Heart right ventricle (tissue), 16 donors: ENCODE results near the gene PTPN9. TPM values are rescaled to one million over a fixed set of nuclear protein-coding genes. Genes with fewer than 3 reads are reported as not detected.
A peak's percentile ranks its signal among the peaks of the same experiment; 100 is the strongest.
"Not testable (repeated sequence)": the region's sequence is repeated elsewhere in the genome, so short reads cannot be mapped to it uniquely, and the experiment has no call there.

Experiments
- ATAC-seq, 8 donors: fragments of 200-7000 bp; cut with Tn5 transposase; one replicate each; pipeline ENCODE4 v1.9.1; 2020; ENCODE audit warnings: mild to moderate bottlenecking in 8 of 8, moderate library complexity in 8 of 8, moderate number of reproducible peaks in 1 of 8
- DNase-seq, 2 donors: peaks; one replicate each; pipeline ENCODE4 v3.0.0-alpha.2; 2020
- H3K27ac ChIP-seq, 10 donors: fragments of 200-600 bp; sonication (generic) in 2 of 10; one replicate each; pipeline versions ENCODE4 v1.5.0 to v1.8.0; 2020 to 2022; ENCODE audit warnings: mild to moderate bottlenecking in 3 of 10
- H3K27me3 ChIP-seq, 7 donors: fragments of 200-600 bp; one replicate each; pipeline ENCODE4 v1.8.0; 2021 to 2022; ENCODE audit warnings: mild to moderate bottlenecking in 2 of 7
- H3K36me3 ChIP-seq, 9 donors: fragments of 200-600 bp; sonication (generic) in 1 of 9; one replicate each; pipeline versions ENCODE4 v1.5.0 to v1.8.0; 2020 to 2022; ENCODE audit warnings: mild to moderate bottlenecking in 2 of 9
- H3K4me1 ChIP-seq, 9 donors: fragments of 200-600 bp; sonication (generic) in 1 of 9; one replicate each; pipeline versions ENCODE4 v1.5.0 to v1.8.0; 2020 to 2022; ENCODE audit warnings: mild to moderate bottlenecking in 4 of 9
- H3K4me3 ChIP-seq, 10 donors: fragments of 200-600 bp; sonication (generic) in 2 of 10; one replicate each; pipeline versions ENCODE4 v1.5.0 to v1.8.0; 2020 to 2022; ENCODE audit warnings: mild to moderate bottlenecking in 7 of 10, moderate library complexity in 2 of 10
- H3K9me3 ChIP-seq, 11 donors: fragments of 200-600 bp in 10 of 11; sonication (generic) in 2 of 11; one replicate each; pipeline versions ENCODE4 v1.5.0 to v1.8.0; 2013 to 2022; ENCODE audit warnings: mild to moderate bottlenecking in 2 of 11, control low read depth in 1 of 11, moderate library complexity in 1 of 11
- WGBS, 2 donors: extraction: QIAGEN DNeasy Blood & Tissue Kit; methylation state at CpG; one replicate each; pipeline ENCODE4 v1.1.7; 2013; ENCODE audit warnings: inconsistent platforms in 1 of 2; 5-methylcytosine and 5-hydroxymethylcytosine counted together
- intact Hi-C, 10 donors: fragments of 100-400 bp; cut with DNase I; formaldehyde crosslinking; loops; one replicate each; pipeline versions ENCODE4 v1.11.1 to v1.14.2; 2022
- polyA plus RNA-seq, 2 donors: library from polyadenylated mRNA; stranded (reverse); fragments of 200-250 nt; gene quantifications; one replicate each; pipeline ENCODE4 v1.2.3, GENCODE V29; 2013
- total RNA-seq, 10 donors: library from RNA; stranded (reverse); fragmentation: NEBNext Ultra II Directional in 3 of 10; extraction: Animal tissue kit (Norgen Biotek cat#: 25700) in 3 of 10; gene quantifications; one replicate each; pipeline versions ENCODE4 v1.2.1 to v1.2.4, GENCODE V29; 2021 to 2023
- TF ChIP-seq, protein P1 (sequence below), 9 donors: fragments of 200-600 bp; sonication (generic) in 2 of 9; IDR thresholded peaks; one replicate each; pipeline versions ENCODE4 v1.5.0 to v1.8.0; 2021 to 2022; ENCODE audit warnings: antibody characterized with exemption in 9 of 9, mild to moderate bottlenecking in 5 of 9, moderate library complexity in 1 of 9
- donor health status: Arrhythmogenic right ventricular cardiomyopathy.
- donor health status: ischemic (EF 13 %, LVEDD 7.1; RV severe dilation, severe dysfunction).
- donor health status: healthy with polysubstance abuse.
- donor health status: DM: no; HTN: yes; CAD: no.
- donor health status: DM: no; HTN: no; CAD: no.
- donor health status: ischemic (EF 25% LVEDD 6.9; RV normal size, moderate dysfunction).
- donor health status: ischemic (EF 25% LVEDD 5.7; RV mildly dilated, moderate dysfunction).
- donor health status: healthy.
- donor health status: DM: yes; HTN: yes; CAD: no.
- donor health status: Ischemic cardiomyopathy.
- donor health status: ischemic (EF 35%, LVEDD 5.7; RV mildly dilated, moderate dysfunction).
- donor health status: nonischemic (EF 11% LVEDD 7.7; RV severe dilation, severe dysfunction).
- donor health status: DM: yes; HTN: yes; CAD: no.
- donor health status: PGD.
- donor health status: ischemic (EF 29% LVEDD 5.4; RV normal size, mild dysfunction).
- donor health status: nonischemic (EF 23%, LVEDD 6.1; RV moderate dilation, normal function).

PTPN9 gene
- total and polyA plus RNA-seq, 12 donors, result 2.0 to 11.0 (median 8.0) TPM

DNA sequence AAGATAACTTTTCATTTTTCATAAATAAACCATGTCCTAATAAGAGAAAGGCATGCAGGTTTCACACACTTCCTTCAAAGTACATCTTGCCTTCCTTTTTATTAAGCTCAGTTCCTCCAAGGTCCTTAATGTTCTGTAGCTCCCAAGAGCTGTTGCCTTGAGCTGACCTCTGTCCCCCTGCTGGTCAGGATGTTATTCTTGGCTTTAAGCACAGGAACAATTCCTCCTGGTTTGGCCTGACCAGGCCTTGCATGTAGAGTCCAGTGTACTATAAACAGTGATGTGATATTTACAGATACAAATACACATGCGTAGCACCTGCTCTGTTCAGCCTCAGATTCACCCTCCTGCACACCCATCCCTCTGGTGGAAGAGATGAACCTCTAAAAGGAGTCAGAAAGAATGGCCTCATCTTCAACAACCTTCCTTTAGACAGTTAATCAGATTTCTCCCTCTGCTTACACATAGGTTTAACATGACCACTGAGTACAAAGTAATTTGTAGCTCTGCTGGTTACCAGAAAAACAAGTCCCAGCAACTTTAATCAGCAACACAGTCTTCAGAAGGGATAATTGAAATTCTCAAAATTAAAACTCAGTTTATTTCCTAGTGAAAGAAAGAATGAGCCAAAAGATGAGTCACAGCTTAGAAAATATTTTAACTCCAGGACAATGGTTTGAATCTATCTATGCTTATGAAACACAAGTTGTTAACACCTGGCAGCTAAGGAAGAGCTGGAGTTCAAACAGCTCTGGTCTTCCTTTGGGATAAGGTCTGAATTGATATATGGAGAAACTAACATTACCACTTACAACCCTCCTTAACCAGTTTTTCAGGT, 46.5 kb downstream of the PTPN9 start:
- Histone ChIP-seq H3K36me3 (no peaks in the 10 kb centered on the region), H3K27ac (peak overlapping the region in 9 of 10 donors; percentile 62 to 83 (median 74)), H3K27me3 (no peaks in the 10 kb centered on the region), H3K4me3 (no peak overlapping the region), H3K4me1 (peaks cover 5 to 54% (median 33%) of the 10 kb centered on the region in 9 donors), H3K9me3 (no peaks in the 10 kb centered on the region)
- intact Hi-C loops, result loop anchor here in 5 of 10 donors (2.0 to 5.0 kb wide), 2 partner anchors 44 to 45 kb away; partner anchors contain the start of gene PTPN9 (in 3 of the 5)
- 11 to 15% methylated on average over 1 of the region's 1 CpG for WGBS, 2 donors
- TF ChIP-seq, protein P1, sequence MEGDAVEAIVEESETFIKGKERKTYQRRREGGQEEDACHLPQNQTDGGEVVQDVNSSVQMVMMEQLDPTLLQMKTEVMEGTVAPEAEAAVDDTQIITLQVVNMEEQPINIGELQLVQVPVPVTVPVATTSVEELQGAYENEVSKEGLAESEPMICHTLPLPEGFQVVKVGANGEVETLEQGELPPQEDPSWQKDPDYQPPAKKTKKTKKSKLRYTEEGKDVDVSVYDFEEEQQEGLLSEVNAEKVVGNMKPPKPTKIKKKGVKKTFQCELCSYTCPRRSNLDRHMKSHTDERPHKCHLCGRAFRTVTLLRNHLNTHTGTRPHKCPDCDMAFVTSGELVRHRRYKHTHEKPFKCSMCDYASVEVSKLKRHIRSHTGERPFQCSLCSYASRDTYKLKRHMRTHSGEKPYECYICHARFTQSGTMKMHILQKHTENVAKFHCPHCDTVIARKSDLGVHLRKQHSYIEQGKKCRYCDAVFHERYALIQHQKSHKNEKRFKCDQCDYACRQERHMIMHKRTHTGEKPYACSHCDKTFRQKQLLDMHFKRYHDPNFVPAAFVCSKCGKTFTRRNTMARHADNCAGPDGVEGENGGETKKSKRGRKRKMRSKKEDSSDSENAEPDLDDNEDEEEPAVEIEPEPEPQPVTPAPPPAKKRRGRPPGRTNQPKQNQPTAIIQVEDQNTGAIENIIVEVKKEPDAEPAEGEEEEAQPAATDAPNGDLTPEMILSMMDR (IDR thresholded peaks at IDR 0.05), result peak; percentile 22 to 71 (median 56)
- DNase-seq (peak; percentile 33 to 85), ATAC-seq (peak; percentile 85 to 98 (median 95))

- Histone ChIP-seq H3K36me3 (peaks cover 0 to 13% (median 7%) of the 10 kb centered on the region in 9 donors), H3K27me3 (no peaks in the 10 kb centered on the region), H3K4me3 (peak overlapping the region in 2 of 10 donors; percentile 0 to 2), H3K27ac (peak overlapping the region in 9 of 10 donors; percentile 62 to 83 (median 74)), H3K9me3 (no peaks in the 10 kb centered on the region), H3K4me1 (peaks cover 5 to 54% (median 33%) of the 10 kb centered on the region in 9 donors)
- peak; percentile 65 to 69 for DNase-seq
- peak in 7 of 8 donors; percentile 27 to 66 (median 37) for ATAC-seq
- intact Hi-C loops, result loop anchor here in 3 of 10 donors (5.0 kb wide), 1 partner anchor 46 kb away; the partner anchor contains the start of gene PTPN9 (in 3 of the 3)
- TF ChIP-seq, protein P1 (IDR thresholded peaks at IDR 0.05), result no peak
- 29% methylated on average over 3 of the region's 3 CpGs for WGBS, 2 donors
Observed at GRCh38 chr15:75531041-75531450, 48.1 kb downstream of the PTPN9 start.

DNA sequence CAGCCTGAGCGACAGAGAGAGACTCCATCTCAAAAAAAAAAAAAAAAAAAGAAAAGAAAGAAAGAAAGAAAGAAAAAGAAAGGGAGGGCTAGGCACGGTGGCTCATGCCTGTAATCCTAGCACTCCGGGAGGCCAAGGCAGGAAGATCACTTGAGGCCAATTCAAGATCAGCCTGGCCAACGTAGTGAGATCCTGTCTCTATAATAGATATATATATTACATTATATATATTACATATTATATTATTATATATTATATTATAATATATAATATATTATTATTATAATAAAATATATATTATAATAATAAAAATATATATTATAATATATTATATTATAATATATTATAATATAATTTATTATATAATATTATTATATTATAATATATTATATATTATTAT, 48.9 kb downstream of the PTPN9 start:
- no peaks in the 10 kb centered on the region for H3K27me3 ChIP-seq
- DNase-seq (no peak), ATAC-seq (no peak)
- peaks cover 5 to 54% (median 33%) of the 10 kb centered on the region in 9 donors for H3K4me1 ChIP-seq
- H3K36me3 ChIP-seq, result peaks cover 0 to 22% (median 7%) of the 10 kb centered on the region in 9 donors
- H3K27ac ChIP-seq, result no peak overlapping the region
- H3K4me3 ChIP-seq, result no peak overlapping the region
- H3K9me3 ChIP-seq, result no peaks in the 10 kb centered on the region
- TF ChIP-seq, protein P1 (IDR thresholded peaks at IDR 0.05), result no peak
- intact Hi-C loops, result loop anchor here in 3 of 10 donors (5.0 kb wide), 1 partner anchor 47 kb away; the partner anchor contains the start of gene PTPN9 (in 3 of the 3)
- WGBS, 2 donors, result 94 to 97% methylated on average over 4 of the region's 4 CpGs

DNA sequence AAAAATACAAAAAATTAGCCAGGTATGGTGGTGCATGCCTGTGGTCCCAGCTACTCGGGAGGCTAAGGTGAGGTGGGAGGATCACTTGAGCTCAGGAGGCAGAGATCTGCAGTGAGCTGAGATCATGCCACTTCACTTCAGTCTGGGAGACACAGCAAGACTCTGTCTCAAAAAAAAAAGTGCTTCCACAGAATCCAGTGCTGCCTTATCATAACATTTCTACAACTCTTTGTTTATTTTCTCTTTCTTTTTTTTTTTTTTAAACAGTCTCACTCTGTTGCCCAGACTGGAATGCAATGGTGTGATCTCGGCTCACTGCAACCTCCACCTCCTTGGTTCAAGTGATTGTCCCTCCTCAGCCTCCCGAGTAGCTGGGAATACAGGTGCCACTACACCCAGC, 53.4 kb downstream of the PTPN9 start:
- DNase-seq, H3K9me3 ChIP-seq, H3K27me3 ChIP-seq, ATAC-seq, H3K27ac ChIP-seq, H3K4me3 ChIP-seq: not testable (repeated sequence)
- 83 to 86% methylated on average over 3 of the region's 3 CpGs for WGBS, 2 donors
- H3K4me1 ChIP-seq, result peaks cover 0 to 14% (median 0%) of the 10 kb centered on the region in 9 donors
- peaks cover 0 to 65% (median 24%) of the 10 kb centered on the region in 9 donors for H3K36me3 ChIP-seq
- intact Hi-C loops, result loop anchor here in 3 of 10 donors (5.0 to 10.0 kb wide), 4 partner anchors 42 to 97 kb away; partner anchors contain the start of gene PTPN9 (in 1 of the 3)
